Hepatocyte (in vitro differentiated cells): ENCODE data around the gene WDR38.

Source experiments
- CTCF ChIP-seq: fragments of 200-600 bp; sonication (generic); IDR thresholded peaks from 2 replicates; pipeline ENCODE4 v1.5.1; 2016; ENCODE audit warnings: antibody characterized with exemption, mild to moderate bottlenecking; ENCODE audit not compliant: poor library complexity
- EZH2phosphoT487 ChIP-seq: fragments of 200-600 bp; sonication (generic); IDR thresholded peaks from one replicate; pipeline ENCODE4 v1.6.1; 2018; ENCODE audit warnings: antibody characterized with exemption, mild to moderate bottlenecking, low read depth, moderate library complexity; ENCODE audit not compliant: unreplicated experiment, severe bottlenecking

DNA sequence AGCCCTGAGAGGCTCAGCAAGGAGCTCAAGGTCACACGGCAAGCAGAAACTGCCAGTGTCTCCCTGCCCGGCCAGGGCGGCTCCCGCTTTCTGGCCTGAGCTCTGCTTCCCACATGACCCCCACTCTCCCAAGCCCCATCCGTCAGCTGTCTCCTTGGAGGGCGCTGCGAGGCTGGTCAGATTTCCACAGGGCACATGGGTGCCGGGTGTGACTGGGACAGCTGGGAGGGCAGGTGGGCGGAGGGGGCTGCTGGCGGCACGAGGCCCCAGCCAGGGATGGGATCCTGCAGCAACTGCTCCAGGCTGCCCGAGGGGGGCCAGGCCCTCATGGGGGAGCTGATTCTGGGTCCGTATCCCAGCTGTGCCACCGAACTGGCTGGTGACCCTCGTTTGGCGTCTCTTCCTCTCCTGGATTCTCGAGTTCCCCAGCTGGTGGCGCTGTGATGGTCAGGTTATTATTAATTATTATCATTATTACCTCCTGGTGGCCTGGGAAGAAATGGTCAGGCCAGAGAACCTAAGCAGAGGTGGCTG, 12.9 kb upstream of the WDR38 start:
- TF ChIP-seq CTCF (peak; percentile 27), EZH2phosphoT487 (no peak)
